ENCODE measurements around the gene CCDC124.
A peak's percentile ranks its signal among the peaks of the same experiment; 100 is the strongest.

CCDC124 gene

GRCh38 chr19:17965370-17966128 lies 32.7 kb downstream of the CCDC124 start:
- no peak overlapping the region for H3K27ac ChIP-seq (ENCODE audit: low read length)
- no peak overlapping the region for H3K4me3 ChIP-seq (ENCODE audit: low read length)
- peaks cover 16% of the 10 kb centered on the region for H3K27me3 ChIP-seq (ENCODE audit: control insufficient read depth, insufficient read depth, low read length)
- peaks cover 10% of the 10 kb centered on the region for H3K4me1 ChIP-seq (ENCODE audit: control insufficient read depth, low read depth, low read length)
- H3K9ac ChIP-seq (ENCODE audit: low read length) = no peak overlapping the region
- no peaks in the 10 kb centered on the region for H3K36me3 ChIP-seq (ENCODE audit: control insufficient read depth, low read depth, low read length)
- H3K9me3 ChIP-seq (ENCODE audit: control insufficient read depth, low read depth, low read length) = no peaks in the 10 kb centered on the region

- peaks cover 16% of the 10 kb centered on the region for H3K27me3 ChIP-seq (ENCODE audit: control insufficient read depth, insufficient read depth, low read length)
- H3K4me3 ChIP-seq (ENCODE audit: low read length) = no peak overlapping the region
Measured at GRCh38 chr19:17966129-17966483, 33.3 kb downstream of the CCDC124 start.

DNA sequence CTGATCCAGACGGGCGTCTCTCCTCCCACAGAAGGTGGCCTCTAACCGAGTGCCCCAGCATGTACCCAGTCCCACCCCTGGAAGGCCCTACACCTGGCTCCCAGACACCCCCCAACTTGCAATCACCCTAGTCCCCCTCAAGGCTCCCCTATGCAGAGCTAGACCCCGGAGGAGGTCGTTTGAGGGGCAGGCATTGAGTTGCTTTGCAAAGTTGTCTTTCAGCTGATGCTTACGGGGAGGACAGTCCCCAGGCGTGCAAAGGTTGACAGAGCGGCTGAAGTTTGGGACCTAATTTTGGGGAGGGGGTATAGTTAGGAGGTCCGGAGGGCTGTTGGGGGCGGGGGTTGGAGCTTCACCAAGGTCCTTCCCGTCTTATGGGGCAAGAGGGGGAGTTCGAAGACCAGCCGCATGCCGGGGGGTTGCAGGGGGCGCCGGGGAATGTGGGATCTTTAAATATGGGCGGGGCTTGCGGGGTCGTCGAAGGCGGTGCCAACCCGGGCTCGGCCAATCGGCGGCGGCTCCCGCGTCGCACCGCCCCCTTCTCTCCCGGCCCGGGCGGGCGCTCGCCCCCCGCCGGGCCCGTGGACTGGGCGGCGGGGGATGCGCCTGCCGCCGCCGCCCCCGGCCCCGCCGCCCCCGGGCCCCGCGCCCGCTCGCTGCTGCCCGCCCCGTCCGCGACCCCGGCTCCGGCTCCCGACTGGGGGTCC lies 33.9 kb downstream of the CCDC124 start, which contains the start of gene KCNN1:
Gene KCNN1, plus strand, starts transcription at position 558 of the 707 bp plus-strand sequence. CDS start 6,782 bp downstream, outside the sequence.
- peak within 1 kb of the TSS; percentile 56 for H3K4me3 ChIP-seq (ENCODE audit: low read length)
- peaks cover 10% of the 10 kb centered on the region for H3K4me1 ChIP-seq (ENCODE audit: control insufficient read depth, low read depth, low read length)
- H3K9me3 ChIP-seq (ENCODE audit: control insufficient read depth, low read depth, low read length) = no peaks in the 10 kb centered on the region
- H3K36me3 ChIP-seq (ENCODE audit: control insufficient read depth, low read depth, low read length) = no peaks in the 10 kb centered on the region
- H3K9ac ChIP-seq (ENCODE audit: low read length) = no peak within 1 kb of the TSS
- H3K27ac ChIP-seq (ENCODE audit: low read length) = no peak within 1 kb of the TSS
- H3K27me3 ChIP-seq (ENCODE audit: control insufficient read depth, insufficient read depth, low read length) = peaks cover 16% of the 10 kb centered on the region

More at GRCh38 chr19:17966129-17966483, 33.3 kb downstream of the CCDC124 start:
- Histone ChIP-seq H3K36me3 (ENCODE audit: control insufficient read depth, low read depth, low read length) (no peaks in the 10 kb centered on the region), H3K4me1 (ENCODE audit: control insufficient read depth, low read depth, low read length) (peaks cover 10% of the 10 kb centered on the region), H3K9ac (ENCODE audit: low read length) (no peak overlapping the region), H3K9me3 (ENCODE audit: control insufficient read depth, low read depth, low read length) (no peaks in the 10 kb centered on the region), H3K27ac (ENCODE audit: low read length) (no peak overlapping the region)

- peaks cover 8% of the 10 kb centered on the region for H3K4me1 ChIP-seq (ENCODE audit: control insufficient read depth, low read depth, low read length)
- peak overlapping the region; percentile 47 for H3K4me3 ChIP-seq (ENCODE audit: low read length)
- no peaks in the 10 kb centered on the region for H3K9me3 ChIP-seq (ENCODE audit: control insufficient read depth, low read depth, low read length)
- H3K36me3 ChIP-seq (ENCODE audit: control insufficient read depth, low read depth, low read length) = no peaks in the 10 kb centered on the region
- no peak overlapping the region for H3K27ac ChIP-seq (ENCODE audit: low read length)
- peaks cover 16% of the 10 kb centered on the region for H3K27me3 ChIP-seq (ENCODE audit: control insufficient read depth, insufficient read depth, low read length)
- H3K9ac ChIP-seq (ENCODE audit: low read length) = no peak overlapping the region
Measured at GRCh38 chr19:17967257-17968051, 34.6 kb downstream of the CCDC124 start.

DNA sequence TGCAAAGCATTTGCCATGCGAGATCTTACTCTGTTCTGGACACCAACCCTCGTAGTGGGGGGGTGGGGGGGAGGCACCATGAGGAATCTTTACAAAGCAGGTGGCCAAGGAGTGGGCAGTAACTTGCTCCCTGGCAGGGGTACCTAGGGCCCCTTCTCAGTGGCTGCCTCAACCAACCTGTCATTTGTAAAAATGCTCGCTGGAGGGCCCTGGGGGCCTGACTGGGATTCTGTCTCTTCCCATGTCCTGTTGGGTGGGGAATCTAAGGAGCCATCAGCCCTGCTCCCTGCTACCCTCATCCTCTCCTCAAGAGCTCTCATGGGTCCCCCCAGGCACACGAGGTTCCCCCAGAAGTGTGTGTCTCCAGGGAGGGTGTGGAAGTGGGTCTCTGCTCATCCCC lies 35.5 kb downstream of the CCDC124 start:
- Histone ChIP-seq H3K27me3 (ENCODE audit: control insufficient read depth, insufficient read depth, low read length) (peaks cover 16% of the 10 kb centered on the region), H3K4me3 (ENCODE audit: low read length) (no peak overlapping the region)

GRCh38 chr19:17969096-17969792 lies 36.4 kb downstream of the CCDC124 start:
- Histone ChIP-seq H3K9ac (ENCODE audit: low read length) (no peak overlapping the region), H3K27ac (ENCODE audit: low read length) (no peak overlapping the region), H3K4me3 (ENCODE audit: low read length) (no peak overlapping the region), H3K27me3 (ENCODE audit: control insufficient read depth, insufficient read depth, low read length) (peaks cover 16% of the 10 kb centered on the region), H3K4me1 (ENCODE audit: control insufficient read depth, low read depth, low read length) (peaks cover 7% of the 10 kb centered on the region), H3K9me3 (ENCODE audit: control insufficient read depth, low read depth, low read length) (no peaks in the 10 kb centered on the region), H3K36me3 (ENCODE audit: control insufficient read depth, low read depth, low read length) (no peaks in the 10 kb centered on the region)

More for the DNA sequence above, 35.5 kb downstream of the CCDC124 start:
- no peaks in the 10 kb centered on the region for H3K9me3 ChIP-seq (ENCODE audit: control insufficient read depth, low read depth, low read length)
- H3K36me3 ChIP-seq (ENCODE audit: control insufficient read depth, low read depth, low read length) = no peaks in the 10 kb centered on the region
- H3K9ac ChIP-seq (ENCODE audit: low read length) = no peak overlapping the region
- peaks cover 7% of the 10 kb centered on the region for H3K4me1 ChIP-seq (ENCODE audit: control insufficient read depth, low read depth, low read length)
- H3K27ac ChIP-seq (ENCODE audit: low read length) = no peak overlapping the region

DNA sequence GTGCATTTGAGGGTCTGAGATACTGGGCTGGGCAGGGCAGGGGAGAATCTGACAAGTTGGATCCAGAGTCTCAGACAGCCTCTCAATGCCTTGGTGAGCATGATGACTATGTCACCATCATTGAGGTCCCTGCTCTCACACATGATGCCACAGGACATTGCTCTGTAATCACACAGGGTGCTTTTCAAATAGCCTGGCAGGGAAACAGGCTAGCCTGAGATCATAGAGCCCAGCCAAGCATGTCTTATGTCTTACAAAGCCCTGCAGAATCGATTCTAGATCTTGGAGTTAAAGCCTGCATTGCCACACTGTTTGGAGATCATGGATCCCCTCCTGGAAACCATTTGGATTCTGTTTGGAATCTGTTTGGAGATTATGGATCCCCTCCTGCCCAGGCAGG lies 39.4 kb downstream of the CCDC124 start:
- Histone ChIP-seq H3K9ac (ENCODE audit: low read length) (no peak overlapping the region), H3K4me3 (ENCODE audit: low read length) (no peak overlapping the region), H3K9me3 (ENCODE audit: control insufficient read depth, low read depth, low read length) (no peaks in the 10 kb centered on the region), H3K4me1 (ENCODE audit: control insufficient read depth, low read depth, low read length) (no peaks in the 10 kb centered on the region), H3K27ac (ENCODE audit: low read length) (no peak overlapping the region), H3K36me3 (ENCODE audit: control insufficient read depth, low read depth, low read length) (no peaks in the 10 kb centered on the region), H3K27me3 (ENCODE audit: control insufficient read depth, insufficient read depth, low read length) (peaks cover 6% of the 10 kb centered on the region)

DNA sequence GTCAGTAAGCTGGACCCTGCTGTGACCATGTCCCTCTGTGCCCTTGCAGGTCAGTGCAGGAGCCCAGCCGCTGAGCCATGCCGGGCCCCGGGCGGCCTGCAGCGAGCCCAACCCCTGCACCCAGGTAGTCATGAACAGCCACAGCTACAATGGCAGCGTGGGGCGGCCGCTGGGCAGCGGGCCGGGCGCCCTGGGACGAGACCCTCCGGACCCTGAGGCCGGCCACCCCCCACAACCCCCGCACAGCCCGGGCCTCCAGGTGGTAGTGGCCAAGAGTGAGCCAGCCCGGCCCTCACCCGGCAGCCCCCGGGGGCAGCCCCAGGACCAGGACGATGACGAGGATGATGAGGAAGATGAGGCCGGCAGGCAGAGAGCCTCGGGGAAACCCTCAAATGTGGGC lies 40.9 kb downstream of the CCDC124 start:
- no peaks in the 10 kb centered on the region for H3K27me3 ChIP-seq (ENCODE audit: control insufficient read depth, insufficient read depth, low read length)
- no peaks in the 10 kb centered on the region for H3K36me3 ChIP-seq (ENCODE audit: control insufficient read depth, low read depth, low read length)
- H3K9ac ChIP-seq (ENCODE audit: low read length) = no peak overlapping the region
- no peaks in the 10 kb centered on the region for H3K4me1 ChIP-seq (ENCODE audit: control insufficient read depth, low read depth, low read length)
- H3K9me3 ChIP-seq (ENCODE audit: control insufficient read depth, low read depth, low read length) = no peaks in the 10 kb centered on the region
- no peak overlapping the region for H3K27ac ChIP-seq (ENCODE audit: low read length)
- no peak overlapping the region for H3K4me3 ChIP-seq (ENCODE audit: low read length)

GRCh38 chr19:17974551-17974950 lies 41.7 kb downstream of the CCDC124 start:
- Histone ChIP-seq H3K9ac (ENCODE audit: low read length) (no peak overlapping the region), H3K9me3 (ENCODE audit: control insufficient read depth, low read depth, low read length) (no peaks in the 10 kb centered on the region), H3K4me1 (ENCODE audit: control insufficient read depth, low read depth, low read length) (no peaks in the 10 kb centered on the region), H3K27me3 (ENCODE audit: control insufficient read depth, insufficient read depth, low read length) (no peaks in the 10 kb centered on the region), H3K27ac (ENCODE audit: low read length) (no peak overlapping the region), H3K36me3 (ENCODE audit: control insufficient read depth, low read depth, low read length) (no peaks in the 10 kb centered on the region), H3K4me3 (ENCODE audit: low read length) (no peak overlapping the region)

- Histone ChIP-seq H3K27ac (ENCODE audit: low read length) (no peak overlapping the region), H3K4me1 (ENCODE audit: control insufficient read depth, low read depth, low read length) (no peaks in the 10 kb centered on the region), H3K36me3 (ENCODE audit: control insufficient read depth, low read depth, low read length) (no peaks in the 10 kb centered on the region), H3K4me3 (ENCODE audit: low read length) (no peak overlapping the region), H3K9me3 (ENCODE audit: control insufficient read depth, low read depth, low read length) (no peaks in the 10 kb centered on the region), H3K27me3 (ENCODE audit: control insufficient read depth, insufficient read depth, low read length) (no peaks in the 10 kb centered on the region), H3K9ac (ENCODE audit: low read length) (no peak overlapping the region)
Measured at GRCh38 chr19:17975032-17975431, 42.2 kb downstream of the CCDC124 start.

DNA sequence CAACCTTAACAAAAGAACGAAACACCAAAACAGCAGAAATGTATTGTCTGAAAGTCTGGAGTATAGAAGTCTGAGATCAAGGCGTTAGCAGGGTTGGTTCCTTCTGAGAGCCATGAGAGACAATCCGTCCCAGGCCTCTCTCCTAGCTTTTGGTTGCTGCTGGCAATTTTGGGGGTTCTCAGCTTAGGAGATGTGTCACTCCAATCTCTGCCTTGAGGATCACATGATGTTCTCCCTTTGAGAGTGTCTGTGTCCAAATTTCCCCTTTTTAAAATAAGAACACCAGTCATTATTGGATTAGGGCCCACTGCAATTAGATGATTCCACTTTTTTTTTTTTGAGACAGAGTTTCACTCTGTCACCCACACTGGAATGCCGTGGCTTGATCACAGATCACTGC lies 44.2 kb downstream of the CCDC124 start:
- no peaks in the 10 kb centered on the region for H3K9me3 ChIP-seq (ENCODE audit: control insufficient read depth, low read depth, low read length)
- no peaks in the 10 kb centered on the region for H3K36me3 ChIP-seq (ENCODE audit: control insufficient read depth, low read depth, low read length)
- no peak overlapping the region for H3K9ac ChIP-seq (ENCODE audit: low read length)
- no peaks in the 10 kb centered on the region for H3K27me3 ChIP-seq (ENCODE audit: control insufficient read depth, insufficient read depth, low read length)
- no peak overlapping the region for H3K4me3 ChIP-seq (ENCODE audit: low read length)
- H3K4me1 ChIP-seq (ENCODE audit: control insufficient read depth, low read depth, low read length) = no peaks in the 10 kb centered on the region
- no peak overlapping the region for H3K27ac ChIP-seq (ENCODE audit: low read length)

Measured in iPS-18a (cell line).